Measurements from ENCODE around the gene UCN.
"Not testable (repeated sequence)": the region's sequence is repeated elsewhere in the genome, so short reads cannot be mapped to it uniquely, and the experiment has no call there.

UCN gene

DNA sequence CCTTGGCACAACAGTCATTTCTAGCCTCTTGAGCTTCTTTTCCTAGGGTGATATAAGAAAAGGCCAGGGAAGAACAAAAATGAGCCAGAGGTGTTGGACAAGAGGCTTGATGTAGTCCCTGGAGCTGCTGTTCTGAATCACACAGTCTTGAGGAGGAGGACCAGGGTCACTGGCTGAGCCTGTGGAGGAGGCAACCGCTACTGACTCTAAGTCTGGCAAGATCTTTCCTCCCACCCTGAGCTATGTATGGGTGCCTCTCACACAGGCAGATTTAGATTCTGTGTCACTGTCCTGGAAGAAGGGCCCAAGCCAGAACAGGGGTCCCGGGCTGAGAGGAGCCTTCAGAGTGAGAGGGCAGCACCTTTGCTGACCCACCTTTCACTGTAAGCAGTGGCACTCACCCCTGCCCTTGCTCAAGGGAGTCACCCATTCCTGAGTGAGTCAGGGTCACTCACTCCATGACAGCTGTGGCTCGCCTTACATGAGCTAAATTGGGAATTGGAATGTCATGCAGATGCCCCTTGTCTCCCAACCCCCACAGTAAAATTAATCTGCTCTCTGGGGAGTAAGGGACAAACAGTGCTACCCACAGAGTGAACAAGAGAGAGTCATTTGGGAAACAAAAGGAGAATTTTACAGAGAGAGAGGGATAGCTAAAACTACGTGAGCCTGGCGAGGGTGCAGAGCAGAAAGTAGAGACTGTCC is 26.2 kb downstream of the UCN start, which contains the start of gene TRIM54:
Gene TRIM54 (plus strand): TSS at position 575 of the 705 bp plus-strand sequence. CDS start 303 bp downstream, outside the sequence.
- DNase-seq = no peak

DNA sequence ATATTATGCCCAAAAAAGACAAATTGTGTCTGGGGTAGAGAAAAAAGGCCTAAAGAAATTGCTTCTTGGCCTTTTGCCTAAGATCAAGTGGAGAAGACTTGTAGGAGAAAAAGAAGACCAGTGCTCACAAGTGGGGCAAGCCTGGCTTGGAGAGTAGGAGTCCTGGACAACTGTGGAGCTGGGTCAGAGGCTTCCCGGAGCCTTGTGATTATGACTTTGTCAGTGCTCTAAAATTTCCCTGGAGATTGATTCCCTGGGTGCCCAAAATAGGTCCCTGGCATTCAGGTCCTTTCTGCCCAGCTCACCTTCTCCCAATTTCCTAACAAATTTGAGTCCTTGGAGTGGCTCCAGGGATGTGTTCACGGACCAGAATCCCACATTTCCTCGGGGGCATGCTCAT is 26.8 kb downstream of the UCN start:
- no peak for DNase-seq

DNA sequence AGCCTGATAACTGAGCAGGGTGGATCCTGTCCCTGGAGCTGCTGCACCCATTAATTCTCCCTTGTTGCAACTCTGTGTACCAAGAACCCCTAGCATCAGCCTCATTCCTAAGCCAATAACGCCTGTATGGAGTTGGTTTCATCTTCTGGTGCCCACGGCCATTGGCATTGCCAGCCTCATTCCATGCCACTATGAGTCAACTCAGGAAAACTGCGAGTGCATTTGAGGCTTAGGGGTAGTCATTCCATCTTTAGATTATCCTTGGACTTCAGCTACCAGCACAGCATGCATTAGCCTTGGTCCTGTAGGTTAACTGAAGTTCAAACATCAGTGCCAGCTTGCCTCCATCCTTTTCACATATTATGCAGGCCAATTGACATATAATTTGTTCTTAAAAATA is 27.4 kb downstream of the UCN start:
- DNase-seq = no peak

DNA sequence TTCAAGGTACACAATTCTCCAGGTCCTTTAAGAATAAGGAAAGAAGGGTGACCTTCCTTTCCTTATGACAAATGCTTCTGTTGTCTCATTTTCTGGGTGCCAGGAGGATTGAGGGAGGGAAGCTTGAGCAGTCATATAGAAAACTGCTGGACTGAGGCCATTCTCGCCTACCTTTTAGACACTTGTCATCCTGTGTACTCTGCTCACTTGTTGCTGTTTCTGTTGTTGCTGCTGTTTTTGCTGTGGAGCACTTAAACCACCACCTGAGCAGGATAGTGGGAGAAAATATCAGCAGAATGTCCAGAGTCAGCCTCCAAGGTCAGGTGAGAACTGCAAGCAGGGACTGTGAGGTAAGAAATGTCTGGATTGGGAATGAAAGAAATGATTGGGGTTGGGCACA is 30.2 kb downstream of the UCN start:
- no peak for DNase-seq

DNA sequence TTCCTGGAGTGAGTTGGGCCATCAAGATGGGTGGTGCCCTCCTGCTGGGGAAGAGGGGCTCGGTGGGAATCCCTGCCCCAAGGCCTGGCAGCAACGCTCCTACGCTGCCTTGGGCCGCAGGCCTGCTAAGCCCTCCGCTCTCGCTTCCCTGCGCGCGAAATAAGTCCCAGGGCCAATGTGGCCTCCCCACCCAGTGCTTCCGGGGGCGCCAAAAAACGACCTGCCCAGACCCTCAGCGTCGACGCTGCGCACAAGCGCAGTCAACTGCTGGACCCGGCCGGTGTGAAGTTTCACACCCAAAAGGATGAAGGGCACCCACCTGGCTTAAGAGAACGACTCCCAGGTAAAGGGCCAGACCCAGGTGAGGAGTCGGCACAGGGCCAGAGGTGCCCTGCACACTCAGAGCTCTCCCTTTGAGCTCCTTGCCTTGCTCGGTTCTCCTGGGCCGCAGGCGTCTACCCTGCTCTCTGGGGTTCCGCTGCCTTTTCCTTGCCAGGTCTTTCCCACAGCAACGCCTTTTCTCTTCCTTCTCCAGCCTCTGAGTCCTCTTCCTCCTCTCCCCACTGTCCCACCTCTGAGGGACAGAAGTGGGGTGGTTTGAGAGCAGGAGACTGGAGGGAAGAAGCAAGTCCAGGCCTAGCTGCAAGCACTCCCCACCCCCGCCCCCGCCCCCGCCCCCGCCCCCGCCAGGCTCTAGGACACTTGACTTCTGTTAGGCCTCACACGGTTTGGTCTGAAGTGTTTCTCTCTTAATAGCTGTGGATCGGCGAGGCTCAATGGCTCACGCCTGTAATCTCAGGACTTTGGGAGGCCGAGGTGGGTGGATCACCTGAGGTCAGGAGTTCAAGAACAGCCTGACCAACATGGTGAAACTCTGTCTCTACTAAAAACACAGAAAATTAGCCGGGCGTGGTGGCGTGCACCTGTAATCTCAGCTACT is 32.8 kb downstream of the UCN start, which contains the start of gene DNAJC5G:
Gene DNAJC5G (plus strand): TSS at position 223 of the 940 bp plus-strand sequence. CDS start 1,296 bp downstream, outside the sequence.
- DNase-seq = no peak

DNA sequence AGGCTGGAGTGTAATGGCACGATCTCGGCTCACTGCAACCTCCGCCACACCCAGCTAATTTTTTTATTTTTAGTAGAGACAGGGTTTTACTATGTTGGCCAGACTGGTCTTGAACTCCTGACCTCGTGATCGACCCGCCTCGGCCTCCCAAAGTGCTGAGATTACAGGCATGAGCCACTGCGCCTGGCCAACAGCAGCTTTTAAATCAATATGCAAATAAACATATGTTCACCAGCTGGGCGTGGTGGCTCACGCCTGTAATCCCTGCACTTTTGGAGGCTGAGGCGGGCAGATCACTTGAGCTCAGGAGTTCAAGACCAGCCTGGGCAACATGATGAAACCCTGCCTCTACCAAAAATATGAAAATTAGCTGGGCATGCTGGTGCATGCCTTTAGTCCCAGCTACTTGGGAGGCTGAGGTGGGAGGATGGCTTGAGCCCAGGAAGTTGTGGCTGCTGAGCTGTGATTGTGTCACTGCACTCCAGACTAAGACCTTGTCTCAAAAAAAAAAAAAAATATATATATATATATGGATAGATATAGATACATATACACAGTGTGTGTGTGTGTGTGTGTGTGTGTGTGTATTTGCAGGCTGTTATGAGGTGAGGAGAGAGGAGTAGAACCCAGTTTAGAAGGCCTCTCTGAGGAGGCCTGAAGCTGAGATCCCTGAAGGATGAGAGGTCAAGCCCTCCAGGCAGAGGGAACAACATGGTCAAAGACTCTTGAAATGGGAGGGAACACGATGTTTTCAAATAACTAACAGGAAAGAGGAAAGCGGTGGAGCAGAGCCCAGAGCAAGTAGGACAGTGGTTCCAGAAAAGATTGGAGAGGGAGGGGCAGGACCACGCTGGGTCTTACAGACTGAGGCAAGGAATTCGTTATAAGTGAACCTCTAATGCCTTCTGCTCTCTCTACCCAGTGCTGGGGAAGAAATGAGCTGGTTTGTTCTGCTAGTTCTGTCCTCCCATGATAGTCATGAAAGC is 35.4 kb downstream of the UCN start:
- DNase-seq = not testable (repeated sequence)

DNA sequence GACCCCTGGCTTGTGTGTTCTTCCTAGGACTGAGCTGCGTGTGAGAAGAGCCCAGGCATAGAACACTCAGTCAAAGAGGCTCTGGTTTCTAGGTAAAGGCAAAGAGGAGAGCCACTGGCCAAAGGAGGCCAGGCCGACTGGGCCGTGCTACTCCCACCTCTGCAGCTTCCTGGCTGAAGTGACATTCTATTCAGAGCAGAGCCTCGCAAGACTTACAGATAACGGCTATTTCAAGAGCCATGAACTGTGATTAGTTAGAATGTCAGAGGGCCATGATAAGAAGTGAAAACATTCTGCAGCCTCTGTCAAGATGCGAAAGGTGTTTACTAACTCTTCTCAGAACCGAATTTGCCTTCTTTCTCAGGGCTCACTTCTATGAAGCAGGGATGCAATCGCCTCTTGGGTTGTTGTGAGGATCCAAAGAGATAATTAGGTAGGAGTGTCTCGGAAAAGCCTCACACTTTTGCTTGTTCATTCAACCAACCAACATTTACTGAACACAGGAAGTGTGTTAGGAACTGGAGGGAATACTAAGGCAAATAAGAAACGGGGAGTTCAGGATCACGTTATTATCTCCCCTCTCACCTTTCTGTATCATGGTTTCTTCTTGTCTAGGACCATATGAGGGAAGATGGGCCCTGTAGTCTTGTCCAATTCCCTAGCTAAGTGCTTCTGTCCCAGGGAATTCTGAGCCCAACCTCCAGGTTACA is 36.5 kb downstream of the UCN start:
- peak; percentile 60 for DNase-seq

DNA sequence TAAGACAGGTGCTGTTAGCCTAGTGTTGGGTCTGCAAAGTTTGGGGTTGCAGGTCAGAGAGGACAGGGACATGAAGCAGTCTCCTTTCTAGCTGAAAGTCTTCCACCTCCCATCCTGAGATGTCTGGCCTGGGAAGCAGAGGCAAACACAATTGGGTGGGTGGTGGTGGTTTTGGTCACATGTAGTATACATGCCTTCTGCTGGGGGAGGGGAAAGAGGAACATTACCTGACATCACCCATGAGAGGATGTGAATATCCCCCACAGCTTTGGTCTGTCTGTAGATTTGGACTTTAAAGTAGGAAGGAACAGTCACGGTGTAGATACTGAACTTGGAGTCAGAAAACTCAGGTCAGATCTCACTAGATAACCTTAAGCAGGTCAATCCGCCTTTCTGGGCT is 37.6 kb downstream of the UCN start:
- peak; percentile 53 for DNase-seq

DNA sequence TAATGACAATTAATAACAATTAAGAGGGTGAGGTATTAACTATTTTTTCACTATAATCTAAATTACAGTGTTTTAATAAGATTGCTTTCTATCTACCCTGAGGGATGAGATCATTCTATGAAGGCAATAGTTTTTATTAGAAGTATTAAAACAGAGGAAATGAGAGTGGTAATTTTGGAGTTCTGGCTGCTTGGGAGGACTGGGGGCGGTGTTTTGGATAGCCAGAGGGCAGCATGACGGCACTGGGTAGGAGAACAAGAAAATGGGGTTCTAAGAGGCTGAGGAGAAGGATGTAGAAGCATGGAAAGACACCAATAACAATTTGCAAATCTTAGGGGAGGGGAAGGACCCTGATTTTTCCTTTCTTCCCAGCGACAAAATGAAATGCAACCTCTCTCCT is 38.1 kb downstream of the UCN start:
- no peak for DNase-seq

DNA sequence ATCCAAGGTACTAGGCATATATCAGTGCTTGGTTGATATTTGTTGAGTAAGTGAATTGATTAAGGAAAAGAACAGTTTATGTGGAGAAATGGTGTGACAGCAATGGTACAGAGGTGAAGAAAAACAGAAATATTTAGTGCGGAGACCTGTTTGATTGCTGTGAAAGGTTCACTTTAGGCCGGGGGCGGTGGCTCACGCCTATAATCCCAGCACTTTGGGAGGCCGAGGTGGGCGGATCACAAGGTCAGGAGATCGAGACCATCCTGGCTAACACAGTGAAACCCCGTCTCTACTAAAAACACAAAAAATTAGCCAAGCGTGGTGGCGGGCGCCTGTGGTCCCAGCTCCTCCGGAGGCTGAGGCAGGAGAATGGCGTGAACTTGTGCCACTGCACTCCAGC is 39.9 kb downstream of the UCN start:
- not testable (repeated sequence) for DNase-seq

DNA sequence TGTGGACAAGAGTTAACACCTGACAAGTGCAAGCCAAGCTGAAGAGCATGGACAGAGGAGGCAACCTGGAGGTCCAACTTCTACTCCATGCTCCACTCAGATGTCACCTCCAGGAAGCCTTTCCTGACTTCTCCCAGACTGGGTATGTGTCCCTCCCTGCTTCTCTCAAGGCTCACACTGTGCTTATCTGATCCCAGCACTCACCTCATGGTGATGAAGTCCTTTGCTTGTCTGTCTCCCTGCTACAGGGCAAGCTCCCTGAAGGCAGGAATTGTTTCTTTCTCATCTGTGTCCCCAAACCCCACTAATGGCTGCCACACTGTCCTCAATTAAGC is 42.7 kb downstream of the UCN start:
- DNase-seq = no peak

DNA sequence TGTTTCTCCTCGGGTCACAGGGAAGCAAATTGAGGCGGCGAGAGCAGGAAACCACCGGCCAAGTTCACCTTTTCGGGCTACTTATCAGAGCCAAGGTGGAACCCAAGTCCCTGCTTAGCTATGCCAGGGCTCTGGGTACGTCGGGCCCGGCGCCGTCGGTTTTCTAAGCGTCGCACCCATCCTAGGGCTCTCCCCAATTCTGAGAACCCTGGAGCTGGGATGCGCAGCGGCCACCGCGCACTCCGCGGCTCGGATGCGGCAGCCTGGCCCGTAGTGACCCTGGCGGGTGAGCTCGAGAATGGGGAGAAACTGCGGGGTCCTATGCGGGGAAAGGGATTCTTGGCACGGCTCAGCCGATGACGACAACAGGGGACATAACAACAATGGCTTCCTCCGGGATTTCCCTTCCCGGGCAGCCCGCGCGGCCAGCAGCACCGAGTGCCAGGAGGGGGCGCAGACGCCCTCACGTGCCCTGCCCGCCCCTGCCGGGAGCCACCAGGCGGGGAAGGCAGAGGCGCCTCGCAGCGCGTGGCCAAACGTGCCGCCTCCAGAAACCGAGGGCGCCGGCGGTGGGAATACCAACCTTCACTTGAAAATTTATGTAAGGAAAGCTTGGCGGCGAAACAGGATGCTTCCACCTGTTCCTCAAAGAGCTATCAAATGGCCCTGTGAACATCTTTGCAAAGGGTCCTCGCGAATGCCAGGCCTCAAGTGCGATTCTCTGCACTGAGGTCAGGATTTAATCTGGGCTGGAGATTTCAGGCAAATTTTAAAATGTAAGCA is 43.3 kb downstream of the UCN start:
- DNase-seq = peak; percentile 62

DNA sequence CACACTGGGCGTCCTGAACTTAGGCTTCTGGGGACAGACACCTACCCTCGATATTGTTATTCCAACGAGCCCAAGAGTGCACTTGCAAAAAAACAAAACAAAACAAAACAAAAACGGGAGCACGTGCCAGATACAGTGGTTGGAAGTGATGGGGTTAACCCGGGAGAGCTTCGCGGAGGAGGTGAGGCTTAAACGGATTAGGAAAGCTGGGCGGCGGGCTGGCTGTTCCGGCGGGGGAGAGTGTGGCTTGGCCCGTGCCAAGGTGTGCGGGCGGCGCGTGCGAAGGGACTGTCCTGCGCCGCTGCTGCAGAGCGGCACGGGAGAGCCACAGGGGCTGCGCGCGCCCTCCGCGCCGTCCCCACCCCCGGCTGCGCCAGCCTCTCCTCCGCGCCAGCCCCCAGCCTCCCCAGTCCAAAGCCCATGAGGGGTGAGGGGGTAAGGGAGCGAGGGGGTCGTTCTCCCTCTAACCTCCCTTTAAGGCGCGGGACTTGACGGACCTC is 43.9 kb downstream of the UCN start:
- no peak for DNase-seq

DNA sequence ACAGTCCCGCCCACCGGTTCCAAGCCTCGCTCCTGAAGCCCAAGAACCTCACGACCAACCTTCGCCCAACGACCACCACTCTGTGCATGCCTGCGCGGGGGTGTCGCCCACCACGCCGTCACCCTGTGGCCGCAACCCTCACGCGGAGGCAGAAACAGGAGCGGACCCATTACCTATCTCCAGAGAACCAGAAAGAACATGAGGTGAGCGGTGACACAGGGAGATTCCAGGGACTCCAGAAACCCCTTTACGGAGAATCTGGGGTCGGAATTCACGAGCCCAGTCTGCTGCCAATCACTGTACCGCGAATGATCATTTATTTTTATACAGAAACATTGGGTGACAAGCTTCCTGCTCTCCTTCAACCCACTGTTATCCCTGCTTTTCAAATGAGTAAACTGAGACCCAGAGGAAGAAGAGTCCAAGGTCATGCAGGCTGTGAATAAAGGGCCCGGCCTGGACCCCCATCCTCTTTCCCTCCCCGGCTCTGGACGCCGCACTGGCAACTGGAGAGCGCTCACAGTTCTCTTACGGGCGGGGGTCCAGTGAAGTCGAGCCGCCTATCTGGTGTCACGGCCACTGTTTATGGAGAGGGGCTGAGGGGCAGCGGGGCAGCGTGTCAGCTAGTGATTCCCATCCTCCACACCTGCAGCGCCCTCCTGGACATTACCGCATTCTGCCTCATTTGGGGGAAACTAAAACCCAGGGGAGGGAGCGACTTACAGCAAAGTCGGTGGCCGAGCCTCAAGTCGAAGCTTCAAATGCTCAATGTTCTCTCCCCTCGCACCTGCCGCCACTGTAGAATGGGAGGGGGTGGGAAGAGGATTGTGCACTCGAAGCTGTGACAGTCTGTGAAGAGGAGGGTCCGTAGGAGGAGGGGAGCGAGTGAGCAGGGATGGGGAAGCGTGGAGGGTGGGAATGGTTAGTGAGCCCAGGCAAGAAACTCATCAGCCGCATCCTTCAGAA is 44.7 kb downstream of the UCN start:
- DNase-seq = no peak

DNA sequence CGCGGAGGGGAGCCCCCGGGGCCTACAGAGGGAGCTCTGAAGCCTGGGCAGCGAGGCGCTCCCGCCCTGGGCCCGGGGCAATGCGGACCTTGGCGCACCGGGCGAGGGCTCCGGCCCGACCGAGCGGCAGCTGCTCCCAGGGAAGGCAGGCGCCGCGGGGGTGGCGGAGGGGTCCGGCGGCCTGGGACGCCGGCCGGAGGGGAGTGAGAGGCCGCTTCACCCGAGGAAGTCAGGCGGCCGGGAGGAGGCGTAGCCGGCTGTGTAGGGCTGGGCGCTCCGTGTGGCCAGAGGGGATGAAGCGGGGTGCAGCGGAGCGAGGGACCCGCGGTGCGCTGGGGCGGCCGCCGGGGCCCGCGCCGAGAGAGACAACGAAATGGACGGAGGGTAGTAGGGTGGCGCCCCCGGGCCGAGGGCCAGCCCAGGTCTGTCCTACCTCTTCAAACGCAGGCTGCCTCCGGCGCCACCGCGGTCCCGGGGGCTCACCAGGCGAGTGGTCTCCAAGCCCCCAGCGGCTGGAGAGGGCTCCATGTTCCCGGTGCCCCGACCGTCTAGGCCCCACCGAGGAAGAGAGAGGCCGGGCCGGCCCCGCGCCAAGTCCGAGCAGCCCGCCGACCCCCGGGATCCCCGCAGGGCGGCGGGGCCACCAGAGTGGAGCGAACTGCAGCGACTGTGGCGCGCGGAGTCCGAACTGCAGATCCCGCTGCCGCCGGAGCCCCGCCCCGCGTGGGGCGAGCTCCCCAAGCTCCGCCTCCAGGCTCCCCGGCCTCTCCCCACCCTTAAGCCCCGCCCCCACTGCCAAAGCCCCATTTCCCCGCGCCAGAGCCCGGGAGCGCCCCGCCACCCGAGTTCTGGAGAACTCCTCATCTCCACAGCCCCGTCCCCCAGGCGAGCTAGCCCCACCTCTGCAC is 45.6 kb downstream of the UCN start, which contains the start of gene SLC30A3:
Gene SLC30A3 (minus strand): TSS at position 669 of the 908 bp plus-strand sequence. CDS start 141 bp downstream, at position 528.
- no peak for DNase-seq

DNA sequence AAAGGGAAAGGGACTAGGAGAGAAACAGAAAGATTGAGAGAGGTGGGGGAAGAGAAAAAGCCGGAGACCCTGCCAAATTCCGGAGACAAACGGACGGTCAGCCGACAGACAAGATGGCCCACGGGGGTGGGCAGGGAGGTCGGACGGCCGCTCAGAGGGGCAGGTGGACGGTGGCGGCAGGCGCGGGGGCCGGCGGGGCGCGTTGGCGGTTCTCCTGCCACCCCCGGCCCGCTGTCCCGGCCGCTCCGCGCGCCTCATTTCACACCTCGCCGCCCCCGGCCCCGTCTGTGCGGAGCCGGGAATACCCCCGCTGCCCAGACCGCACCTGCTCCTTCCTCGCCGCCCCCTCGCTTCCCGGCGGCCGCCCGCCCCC is 46.3 kb downstream of the UCN start:
- no peak for DNase-seq

DNA sequence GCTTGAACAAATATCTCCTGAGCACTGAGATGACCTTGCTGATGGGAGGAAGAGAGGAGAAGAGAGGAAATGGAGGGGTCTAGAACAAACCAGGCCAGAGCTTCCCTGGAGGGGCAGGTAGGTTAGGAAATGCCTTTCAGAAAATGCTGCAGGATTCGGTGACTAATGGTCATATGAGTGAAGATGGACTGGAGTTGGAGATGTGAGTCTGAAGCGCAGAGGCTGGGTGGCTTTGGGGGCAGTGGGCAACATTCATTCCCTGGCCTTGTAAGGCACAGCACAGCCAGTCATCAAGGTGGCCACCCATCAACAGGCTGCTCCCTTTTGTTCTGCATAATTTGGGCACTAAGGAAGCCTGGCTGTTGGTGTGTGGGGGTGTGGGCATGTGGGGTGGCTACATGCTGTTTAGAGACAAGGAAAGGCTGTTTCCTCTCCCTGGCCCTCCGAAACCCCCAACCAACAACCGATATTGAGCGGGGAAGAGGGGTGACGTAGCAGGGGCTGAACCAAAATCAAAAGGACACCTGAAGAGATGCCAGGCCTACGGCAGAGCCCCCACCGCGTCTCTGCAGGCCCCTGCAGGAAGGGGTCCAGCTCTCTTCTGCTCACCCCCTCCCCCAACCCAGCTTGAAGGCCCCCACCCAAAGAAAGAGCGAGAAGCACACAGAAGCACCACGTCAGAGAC is 46.9 kb downstream of the UCN start:
- DNase-seq = no peak

DNA sequence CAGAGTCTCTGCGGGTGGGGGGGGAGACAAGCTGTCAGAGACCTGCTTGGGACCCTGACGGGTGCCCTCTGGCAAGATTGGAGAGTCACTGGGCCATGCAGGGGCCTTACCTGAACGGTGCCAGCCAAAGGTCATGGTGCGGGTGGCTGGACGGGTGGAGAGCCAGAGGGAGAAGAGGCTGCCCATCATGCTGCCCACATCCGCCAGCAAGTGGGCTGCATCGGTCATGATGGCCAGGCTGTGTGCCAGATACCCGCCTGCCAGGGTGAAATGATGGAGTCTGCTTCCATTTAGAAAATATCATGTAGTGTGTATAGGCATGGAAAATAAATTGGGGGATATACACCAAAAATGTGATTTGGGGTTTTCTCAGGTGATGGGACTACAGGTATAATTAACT is 50.2 kb downstream of the UCN start:
- no peak for DNase-seq

All from OCI-M1 (cell line).